Measurements from ENCODE around the gene KLHL3.
"Not testable (repeated sequence)": the region's sequence is repeated elsewhere in the genome, so short reads cannot be mapped to it uniquely, and the experiment has no call there.

Gene KLHL3

GRCh38 chr5:137667341-137667740 is 68.5 kb downstream of the KLHL3 start:
- no peak for DNase-seq (ENCODE audit: low read depth)

DNA sequence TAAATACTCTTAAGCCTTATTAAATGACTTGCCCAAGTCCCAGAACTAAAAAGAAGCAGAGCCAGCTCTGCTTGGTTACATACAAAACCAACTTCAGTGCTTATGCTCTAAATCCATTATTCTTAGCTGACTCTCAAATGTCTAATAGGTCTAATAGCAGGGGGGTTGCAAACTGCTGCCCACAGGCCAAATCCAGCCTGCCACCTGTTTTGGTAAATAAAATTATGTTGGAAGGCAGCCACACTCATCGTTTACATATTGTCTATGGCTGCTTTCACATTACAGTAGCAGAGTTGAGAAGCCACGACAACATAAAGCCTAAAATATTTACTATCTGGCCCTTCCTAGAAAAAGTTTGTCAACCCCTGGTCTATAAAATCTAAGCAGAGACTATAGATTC is 69.0 kb downstream of the KLHL3 start:
- DNase-seq (ENCODE audit: low read depth): no peak

DNA sequence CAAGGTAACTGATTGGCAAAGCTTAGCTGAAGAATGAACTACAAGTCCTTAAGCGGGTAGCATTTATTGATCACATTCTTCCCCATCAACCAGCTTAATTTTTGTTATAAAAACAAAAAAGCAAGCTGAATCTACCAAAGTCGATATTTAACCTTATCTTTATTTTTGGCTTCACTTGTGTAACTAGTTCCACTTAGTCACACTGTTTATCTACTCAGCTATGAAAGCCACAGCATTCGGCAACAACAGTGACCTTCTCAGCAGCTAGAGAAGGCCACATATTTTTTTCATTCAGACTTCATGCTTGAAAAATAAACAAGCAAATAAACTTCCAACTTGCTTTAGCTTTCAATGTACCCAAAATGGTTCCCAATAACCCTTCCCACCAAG is 69.4 kb downstream of the KLHL3 start:
- DNase-seq (ENCODE audit: low read depth): peak; percentile 53

- no peak for DNase-seq (ENCODE audit: low read depth)
Observed at GRCh38 chr5:137665678-137666460, 70.0 kb downstream of the KLHL3 start.

- DNase-seq (ENCODE audit: low read depth): peak; percentile 59
Observed at GRCh38 chr5:137660349-137660817, 75.5 kb downstream of the KLHL3 start.

DNA sequence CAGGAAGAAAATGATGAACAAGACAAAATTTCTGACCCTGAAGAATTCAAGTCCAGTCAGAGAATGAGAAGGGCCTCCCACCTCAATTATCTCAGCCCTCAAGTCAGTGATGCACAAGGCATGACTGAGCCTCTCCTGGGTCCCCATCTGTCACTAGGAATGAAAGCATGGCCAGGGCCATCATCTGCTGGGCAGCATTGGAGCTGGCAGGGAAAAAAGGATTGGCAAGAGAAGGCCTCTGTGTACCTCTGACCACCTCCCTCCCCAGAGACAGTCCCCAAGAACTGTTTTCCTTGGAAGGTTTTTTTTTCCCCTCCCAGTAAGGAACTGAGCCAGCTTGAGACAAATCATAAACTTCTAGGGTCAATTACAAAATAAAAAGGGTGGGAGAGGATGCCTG is 76.7 kb downstream of the KLHL3 start:
- no peak for DNase-seq (ENCODE audit: low read depth)

DNA sequence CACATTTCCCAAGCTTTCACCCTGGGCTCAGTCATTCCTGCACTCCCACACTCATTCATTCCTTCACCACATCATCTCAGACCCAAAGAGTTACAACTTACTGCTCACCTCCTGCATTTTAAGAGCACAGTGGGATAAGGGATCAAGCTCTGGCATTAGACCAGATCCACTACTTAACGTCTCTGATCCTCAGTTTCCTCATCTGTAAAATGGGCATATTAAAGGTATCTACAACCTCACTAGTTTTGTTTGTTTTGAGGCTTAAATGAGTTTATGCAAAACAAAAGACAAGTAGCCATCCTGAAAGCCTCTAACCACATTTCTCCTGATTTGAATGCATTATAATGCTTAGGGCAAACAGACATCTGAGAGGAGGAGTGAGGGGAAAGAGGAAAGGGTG is 77.6 kb downstream of the KLHL3 start:
- DNase-seq (ENCODE audit: low read depth): no peak

GRCh38 chr5:137657073-137657472 is 78.8 kb downstream of the KLHL3 start:
- DNase-seq (ENCODE audit: low read depth): no peak

DNA sequence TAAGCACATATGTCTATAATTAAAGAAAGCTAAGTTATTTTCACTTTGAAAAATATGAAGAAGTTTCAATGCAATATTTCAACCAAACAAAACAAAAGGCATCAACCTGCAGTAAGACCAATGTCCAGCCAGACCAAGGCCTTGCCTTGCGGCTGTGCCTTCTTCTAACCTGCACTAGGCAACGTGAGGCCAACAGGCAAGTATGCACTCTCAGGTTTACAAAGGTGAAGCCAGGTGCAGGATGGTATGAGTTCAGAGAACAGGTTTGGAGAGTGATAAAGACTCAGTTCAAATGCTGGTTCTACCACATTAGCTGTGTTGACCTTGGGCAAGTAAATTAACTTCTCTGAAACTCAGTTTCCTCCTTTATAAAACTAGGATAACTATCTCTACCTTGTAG is 79.3 kb downstream of the KLHL3 start:
- DNase-seq (ENCODE audit: low read depth): no peak

- DNase-seq (ENCODE audit: low read depth): no peak
Observed at GRCh38 chr5:137651022-137651421, 84.9 kb downstream of the KLHL3 start.

DNA sequence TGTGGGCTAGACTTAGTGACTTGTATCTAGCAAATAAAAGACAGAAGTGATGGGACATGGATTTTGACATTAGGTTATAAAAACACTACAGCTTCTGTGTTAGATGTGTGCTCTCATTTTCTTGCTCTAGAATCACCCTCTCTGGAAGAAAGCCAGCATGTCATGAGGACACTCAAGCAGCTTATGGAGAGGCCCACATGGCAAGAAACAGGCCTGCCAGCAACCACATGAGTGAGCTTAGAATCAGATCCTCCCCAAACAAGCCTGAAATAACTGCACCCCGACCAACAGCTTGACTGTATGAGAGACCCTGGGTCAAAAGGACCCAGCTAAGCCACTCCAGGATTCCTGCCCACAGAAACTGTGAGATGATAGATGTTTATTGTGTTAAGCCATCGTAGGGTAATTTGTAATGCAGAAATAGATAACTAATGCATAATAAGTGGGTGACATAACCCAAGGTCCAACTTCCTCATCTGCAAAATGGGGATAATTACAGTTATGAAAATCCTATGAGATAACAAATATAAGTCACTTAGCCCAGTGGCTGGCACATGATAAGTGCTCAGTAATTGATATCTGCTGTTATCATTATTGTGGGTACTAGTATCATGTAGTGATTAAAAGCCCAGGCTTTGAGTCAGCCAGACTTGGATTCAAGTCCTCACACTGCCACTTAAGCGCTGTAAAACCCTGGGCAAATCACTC is 86.5 kb downstream of the KLHL3 start:
- peak; percentile 52 for DNase-seq (ENCODE audit: low read depth)

- DNase-seq (ENCODE audit: low read depth): no peak
Observed at GRCh38 chr5:137648361-137648760, 87.5 kb downstream of the KLHL3 start.

DNA sequence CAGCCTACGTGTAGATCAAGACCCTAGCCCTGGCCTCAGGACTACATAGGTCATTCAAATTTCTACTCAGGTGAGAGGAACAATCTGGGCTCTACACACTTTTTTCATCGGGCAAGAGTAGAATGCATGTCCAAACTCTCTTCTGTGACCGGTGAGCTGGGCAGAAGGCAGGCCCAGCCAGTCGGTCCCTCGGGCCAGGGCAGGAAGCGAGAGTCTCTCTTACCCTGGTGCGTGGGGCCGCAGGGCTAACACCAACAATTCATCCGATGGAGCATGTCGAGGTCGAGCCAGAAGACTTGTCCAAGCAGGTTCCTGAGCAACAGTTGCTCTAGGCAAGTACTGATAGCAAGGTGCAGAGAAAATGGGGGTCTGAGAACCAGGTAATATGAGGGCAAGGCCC is 88.5 kb downstream of the KLHL3 start:
- no peak for DNase-seq (ENCODE audit: low read depth)

DNA sequence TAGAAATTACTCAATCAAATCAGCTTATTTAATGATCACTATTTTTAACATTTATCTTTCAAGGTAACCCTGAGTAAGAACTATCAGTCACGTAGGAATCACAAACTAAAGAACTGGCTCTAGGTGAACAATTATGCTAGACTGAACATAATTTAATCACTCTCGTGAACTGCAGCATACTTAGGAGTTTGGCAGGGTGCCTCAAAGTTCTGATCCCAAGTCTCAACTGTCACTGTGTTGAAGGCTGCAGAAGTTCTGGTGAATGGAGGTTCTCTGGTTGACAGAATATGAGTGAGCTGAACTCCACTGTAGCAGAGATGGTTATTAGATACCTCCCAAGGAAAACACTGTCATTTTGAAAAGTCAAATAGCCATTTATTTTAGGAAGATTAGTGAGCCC is 89.1 kb downstream of the KLHL3 start:
- DNase-seq (ENCODE audit: low read depth): no peak

GRCh38 chr5:137643081-137643480 is 92.8 kb downstream of the KLHL3 start:
- not testable (repeated sequence) for DNase-seq (ENCODE audit: low read depth)

GRCh38 chr5:137642091-137642490 is 93.8 kb downstream of the KLHL3 start:
- no peak for DNase-seq (ENCODE audit: low read depth)

- no peak for DNase-seq (ENCODE audit: low read depth)
Observed at GRCh38 chr5:137641148-137641547, 94.7 kb downstream of the KLHL3 start.

DNA sequence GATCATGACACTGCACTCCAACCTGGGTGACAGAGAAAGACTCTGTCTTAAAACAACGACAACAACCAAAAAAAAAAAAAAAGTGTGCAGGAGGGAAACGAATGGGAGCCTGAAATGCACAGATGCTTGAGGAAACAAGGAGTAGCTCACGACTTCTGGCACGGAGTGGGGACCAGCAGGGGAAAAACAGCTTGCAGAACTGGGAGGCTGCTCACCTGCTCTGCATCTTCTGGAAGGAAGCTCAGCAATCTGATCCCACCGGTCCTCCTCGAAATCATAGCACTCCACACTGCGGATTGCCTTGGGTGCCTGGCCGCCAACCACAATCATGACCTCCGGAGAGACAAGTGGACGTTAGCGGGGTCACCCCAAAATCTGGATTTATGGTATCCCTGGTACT is 96.2 kb downstream of the KLHL3 start:
- DNase-seq (ENCODE audit: low read depth): no peak

- DNase-seq (ENCODE audit: low read depth): no peak
Observed at GRCh38 chr5:137638841-137639240, 97.0 kb downstream of the KLHL3 start.

DNA sequence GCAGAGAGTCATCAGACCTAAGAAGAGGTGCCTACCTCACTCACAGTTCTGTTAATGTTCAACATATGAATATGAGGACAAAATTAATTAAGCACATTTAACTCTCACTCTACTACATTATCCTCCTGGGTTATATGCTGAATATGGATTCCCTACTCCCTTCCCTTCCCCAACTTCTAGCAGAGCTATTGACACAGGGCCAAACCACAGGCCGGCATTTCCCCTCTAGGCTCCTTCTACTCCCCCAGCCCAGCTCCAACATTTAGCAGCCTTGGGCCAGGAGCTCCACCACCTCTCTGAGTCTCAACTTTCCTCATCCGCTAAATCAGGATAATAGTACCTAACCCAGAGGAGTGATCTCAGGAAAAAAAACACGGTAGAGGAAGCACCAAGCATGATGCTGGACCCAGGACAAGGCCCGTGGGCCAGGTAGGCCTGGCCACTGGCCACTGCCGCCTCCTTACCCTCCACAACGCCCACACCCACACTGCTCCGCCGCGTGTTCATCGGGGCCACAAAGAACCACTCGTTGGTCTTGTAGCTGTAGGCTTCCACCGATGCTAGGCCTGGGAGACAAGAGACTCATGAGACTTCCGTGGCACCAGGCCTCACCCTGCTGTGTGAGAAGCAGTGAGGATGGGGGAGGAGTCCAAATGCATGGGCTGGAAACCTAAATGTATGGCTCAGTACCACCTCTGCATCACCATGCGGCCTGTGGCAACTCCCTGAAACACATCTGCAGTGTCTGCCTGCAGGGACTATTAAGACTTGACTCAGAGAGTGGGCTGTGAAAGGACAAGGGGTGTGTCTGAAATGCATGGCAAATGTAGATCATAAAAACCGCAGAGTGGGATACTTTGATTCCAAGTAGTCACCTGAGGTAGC is 98.8 kb downstream of the KLHL3 start:
- no peak for DNase-seq (ENCODE audit: low read depth)

DNA sequence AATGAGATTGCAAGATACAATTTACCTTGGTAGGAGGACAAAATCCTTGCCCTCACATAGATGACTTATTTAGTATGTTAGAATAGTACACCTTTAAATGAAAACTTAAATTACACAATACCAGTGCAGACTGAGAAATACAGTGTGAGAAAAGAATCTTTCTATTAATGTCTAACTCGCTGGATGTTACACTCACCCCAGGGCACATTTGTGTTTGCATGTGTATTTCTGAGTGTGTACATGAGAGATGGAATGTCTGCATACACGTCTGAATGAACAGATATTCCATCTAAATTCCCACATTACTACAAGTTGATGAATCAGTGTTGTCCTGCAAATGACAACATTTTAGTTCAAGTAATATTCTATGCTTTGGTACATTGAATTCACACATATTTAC is 99.8 kb downstream of the KLHL3 start:
- no peak for DNase-seq (ENCODE audit: low read depth)

DNA sequence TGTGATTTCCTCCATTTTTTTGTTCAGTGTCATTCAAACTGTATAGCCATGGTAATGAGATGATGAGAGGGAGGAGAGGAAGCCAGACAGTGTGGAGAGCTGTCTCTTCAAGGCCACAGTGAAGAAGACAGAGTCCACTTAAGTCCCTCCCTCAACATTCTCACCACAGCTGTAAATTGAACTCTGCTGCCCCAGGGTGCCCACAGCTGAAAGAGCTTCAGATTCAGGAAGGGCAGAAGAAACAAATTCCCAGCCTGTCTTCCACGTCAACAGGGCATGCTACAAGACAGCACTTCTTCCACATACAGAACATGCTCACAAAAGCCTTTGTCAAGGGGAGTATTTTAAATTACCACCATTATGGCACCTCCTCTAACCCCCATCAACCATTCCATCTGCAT is 100.4 kb downstream of the KLHL3 start:
- DNase-seq (ENCODE audit: low read depth): no peak

DNA sequence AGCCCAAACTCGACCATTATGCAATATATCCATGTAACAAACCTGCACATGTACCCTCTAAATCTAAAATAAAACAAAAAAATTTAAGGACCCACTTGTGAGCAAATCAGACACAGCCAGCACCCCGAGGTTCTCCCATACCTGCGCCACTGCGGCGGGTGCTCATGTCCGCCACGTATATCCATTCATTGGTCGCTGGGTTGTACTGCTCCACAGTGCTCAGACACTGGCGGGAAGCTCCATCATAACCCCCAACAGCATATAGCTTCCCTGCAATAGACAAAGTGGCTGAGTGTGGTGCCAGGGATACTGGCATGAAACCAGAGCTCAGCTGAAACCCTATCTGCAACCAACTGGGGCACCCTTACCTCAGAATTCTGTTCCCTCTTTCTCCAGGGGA is 102.0 kb downstream of the KLHL3 start:
- no peak for DNase-seq (ENCODE audit: low read depth)

All from fibroblast of gingiva (primary cell).